Ovary (tissue), 9 donors: ENCODE results near the gene MSH6. TPM values are rescaled to one million over a fixed set of nuclear protein-coding genes. Genes with fewer than 3 reads are reported as not detected.
A peak's percentile ranks its signal among the peaks of the same experiment; 100 is the strongest.

Experiments
- DNase-seq, 5 donors: peaks; one replicate each; pipeline ENCODE4 v3.0.0-alpha.2; 2019 to 2020
- H3K27ac ChIP-seq, 2 donors: fragments of 200-600 bp; one replicate each; pipeline versions ENCODE4 v1.5.1 to v1.8.0; 2019 to 2022
- H3K27me3 ChIP-seq: fragments of 200-600 bp; one replicate; pipeline ENCODE4 v1.8.0; 2022
- H3K36me3 ChIP-seq: fragments of 200-600 bp; sonication (generic); one replicate; pipeline ENCODE4 v1.5.1; 2019
- H3K4me1 ChIP-seq: one replicate; pipeline ENCODE4 v1.8.1; 2013; ENCODE audit warnings: mild to moderate bottlenecking, moderate library complexity; ENCODE audit not compliant: insufficient read depth
- H3K4me3 ChIP-seq: fragments of 200-600 bp; sonication (generic); one replicate; pipeline ENCODE4 v1.5.1; 2017
- H3K9me3 ChIP-seq, 2 donors: fragments of 200-600 bp in 1 of 2; sonication (generic) in 1 of 2; one replicate each; pipeline versions ENCODE4 v1.5.1 to v1.8.1; 2013 to 2019; ENCODE audit warnings: mild to moderate bottlenecking in 1 of 2, moderate library complexity in 1 of 2
- CTCF ChIP-seq, 3 donors: fragments of 450-650 bp in 2 of 3; fragments of 200-600 bp in 1 of 3; IDR thresholded peaks; one replicate each; pipeline versions ENCODE4 v1.5.1 to v1.8.0; 2016 to 2022; ENCODE audit warnings: antibody characterized with exemption in 3 of 3, mild to moderate bottlenecking in 1 of 3
- EP300 ChIP-seq: sonication (generic); formaldehyde crosslinking; IDR thresholded peaks from one replicate; pipeline ENCODE4 v1.6.1; 2017; ENCODE audit warnings: antibody characterized with exemption
- POLR2A ChIP-seq: fragments of 450-650 bp; IDR thresholded peaks from one replicate; pipeline ENCODE4 v1.6.1; 2017; ENCODE audit warnings: antibody characterized with exemption, mild to moderate bottlenecking, moderate library complexity
- WGBS, 3 donors: extraction: QIAGEN DNeasy Blood & Tissue Kit in 1 of 3; methylation state at CpG; one replicate each; pipeline versions ENCODE4 v1.1.5 to v1.1.7; 2013 to 2017; 5-methylcytosine and 5-hydroxymethylcytosine counted together
- intact Hi-C, 4 donors: fragments of 100-400 bp; cut with DNase I; formaldehyde crosslinking; loops; one replicate each; pipeline versions ENCODE4 v1.11.0 to v1.15.1; 2022 to 2023
- polyA plus RNA-seq, 2 donors: library from polyadenylated mRNA; stranded (reverse); fragments of 200-250 nt in 1 of 2; fragments of 350-450 nt in 1 of 2; fragmentation: Illumina TruSeq in 1 of 2; extraction: RNeasy Lipid Tissue Mini Kit (QIAGEN cat#74804) in 1 of 2; gene quantifications; one replicate each; pipeline ENCODE4 v1.2.3, GENCODE V29; 2013 to 2014
- total RNA-seq, 7 donors: library from RNA; depleted of rRNA in 2 of 7; stranded (reverse); fragments of >200 nt in 2 of 7; fragmentation: NEBNext Ultra II Directional in 3 of 7; extraction: Animal tissue kit (Norgen Biotek cat#: 25700) in 3 of 7; gene quantifications; one replicate each; pipeline versions ENCODE4 v1.1.0 to v1.2.4, GENCODE V29; 2016 to 2023
- donor health status: DM: no; HTN: no; CAD: no; lungs with moderate emphysema.
- donor health status: DM: no; HTN: no; CAD: no.
- donor health status: Bipolar disorder and iron deficiency.
- donor health status: DM: yes; HTN: yes; CAD: no.
- donor health status: DM: no; HTN: no; CAD: no.
- donor health status: DM: yes; HTN: yes; CAD: no.

The MSH6 gene
- total and polyA plus RNA-seq, 9 donors = 50.1 to 134 (median 77.0) TPM

GRCh38 chr2:47782381-47782670 lies 619 bp upstream of the MSH6 start:
- WGBS, 3 donors = 1 to 4% (median 1%) methylated on average over 7 of the region's 7 CpGs
- intact Hi-C loops = loop anchor here in 3 of 4 donors (2.0 to 5.0 kb wide), 2 partner anchors 122 to 125 kb away; partner anchors contain the start of gene FBXO11 (in 2 of the 3)
- H3K4me1 ChIP-seq = peaks cover 8% of the 10 kb centered on the region
- H3K27me3 ChIP-seq = no peaks in the 10 kb centered on the region
- H3K4me3 ChIP-seq = peak overlapping the region; percentile 74
- TF ChIP-seq EP300 = no peak
- no peak for TF ChIP-seq CTCF (IDR thresholded peaks at IDR 0.05)
- TF ChIP-seq POLR2A = no peak
- H3K9me3 ChIP-seq = no peaks in the 10 kb centered on the region
- peak overlapping the region; percentile 92 to 93 for H3K27ac ChIP-seq
- peak in 1 of 5 donors; percentile 25 for DNase-seq
- no peaks in the 10 kb centered on the region for H3K36me3 ChIP-seq

- 1% methylated on average over 60 to 71 of the region's 71 CpGs for WGBS, 3 donors
- H3K27ac ChIP-seq = peak overlapping the region; percentile 92 to 93
- TF ChIP-seq CTCF (IDR thresholded peaks at IDR 0.05) = no peak
- no peak for TF ChIP-seq EP300
- TF ChIP-seq POLR2A = no peak
- DNase-seq = peak; percentile 77 to 85 (median 82)
- H3K4me3 ChIP-seq = peak overlapping the region; percentile 74
- H3K4me1 ChIP-seq = peaks cover 6% of the 10 kb centered on the region
- no peaks in the 10 kb centered on the region for H3K36me3 ChIP-seq
- H3K9me3 ChIP-seq = no peaks in the 10 kb centered on the region
- H3K27me3 ChIP-seq = no peaks in the 10 kb centered on the region
- intact Hi-C loops = loop anchor here in 3 of 4 donors (2.0 to 5.0 kb wide), 2 partner anchors 121 to 124 kb away; partner anchors contain the start of gene FBXO11 (in 2 of the 3)
Measured at GRCh38 chr2:47783486-47784351, 774 bp downstream of the MSH6 start.

- intact Hi-C loops = loop anchor here in 2 of 4 donors (5.0 kb wide), 1 partner anchor 123 kb away; the partner anchor contains the start of gene FBXO11 (in 2 of the 2)
- no peaks in the 10 kb centered on the region for H3K27me3 ChIP-seq
- H3K36me3 ChIP-seq = no peaks in the 10 kb centered on the region
- DNase-seq = peak; percentile 21 to 55 (median 38)
- 5 to 20% (median 6%) methylated on average over 28 of the region's 28 CpGs for WGBS, 3 donors
- TF ChIP-seq EP300 = no peak
- peak in 1 of 3 donors; percentile 8 for TF ChIP-seq CTCF (IDR thresholded peaks at IDR 0.05)
- peaks cover 6% of the 10 kb centered on the region for H3K4me1 ChIP-seq
- H3K4me3 ChIP-seq = peak overlapping the region; percentile 74
- no peaks in the 10 kb centered on the region for H3K9me3 ChIP-seq
- peak overlapping the region in 1 of 2 donors; percentile 92 for H3K27ac ChIP-seq
Measured at GRCh38 chr2:47784352-47784851, 1.5 kb downstream of the MSH6 start.

GRCh38 chr2:47785986-47786385 lies 3.0 kb downstream of the MSH6 start:
- H3K27me3 ChIP-seq = no peaks in the 10 kb centered on the region
- peaks cover 6% of the 10 kb centered on the region for H3K4me1 ChIP-seq
- no peaks in the 10 kb centered on the region for H3K36me3 ChIP-seq
- TF ChIP-seq POLR2A = no peak
- TF ChIP-seq EP300 = no peak
- no peak for TF ChIP-seq CTCF (IDR thresholded peaks at IDR 0.05)
- no peak for DNase-seq
- H3K27ac ChIP-seq = peak overlapping the region in 1 of 2 donors; percentile 36
- WGBS, 3 donors = 25 to 50% (median 42%) methylated on average over 7 of the region's 7 CpGs
- intact Hi-C loops = no loop called here
- no peaks in the 10 kb centered on the region for H3K9me3 ChIP-seq
- no peak overlapping the region for H3K4me3 ChIP-seq
